H7 (cell line): ENCODE data around the gene NXNL1. TPM values are rescaled to one million over a fixed set of nuclear protein-coding genes. Genes with fewer than 3 reads are reported as not detected.

Experiments used
- DNase-seq: peaks from one replicate; pipeline ENCODE4 v3.0.0; 2012
- H3K27me3 ChIP-seq: 2 replicates; pipeline ENCODE4 v1.6.0; 2011; ENCODE audit warnings: mild to moderate bottlenecking, low read length; ENCODE audit not compliant: control insufficient read depth, insufficient read depth
- H3K36me3 ChIP-seq: replicated peaks from 2 replicates; pipeline ENCODE4 v1.5.1; 2011; ENCODE audit warnings: low read length; ENCODE audit not compliant: control insufficient read depth, insufficient read depth
- H3K4me3 ChIP-seq: 2 replicates; pipeline ENCODE4 v1.5.1; 2011; ENCODE audit warnings: low read depth, mild to moderate bottlenecking, control low read depth, low read length, moderate library complexity; ENCODE audit not compliant: insufficient read depth
- total RNA-seq: library from RNA; depleted of rRNA; stranded (reverse); fragments of >200 nt; shearing (Covaris generic); gene quantifications from 2 replicates; pipeline ENCODE4 v1.2.3, GENCODE V29; 2014

Gene NXNL1
- total RNA-seq, 1 experiment from 2014 or later = not detected

DNA sequence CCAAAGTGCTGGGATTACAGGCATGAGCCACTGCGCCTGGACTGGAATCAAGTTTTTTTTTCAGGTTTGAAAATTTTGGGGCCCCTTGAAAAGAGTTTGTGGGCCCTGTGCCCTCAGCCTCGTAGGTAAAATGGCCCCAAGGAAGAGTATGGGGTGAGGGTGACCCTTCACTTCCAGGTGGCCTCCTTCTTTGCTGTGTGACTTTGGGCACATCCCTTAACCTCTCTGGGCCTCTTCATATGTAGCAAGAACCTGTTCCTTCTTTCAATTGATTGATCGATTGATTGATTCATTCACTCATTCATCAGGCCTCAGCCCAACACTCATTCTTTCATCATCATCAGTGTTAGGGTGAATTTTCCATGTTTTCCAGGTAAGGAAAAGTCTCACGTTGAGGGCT is 8.9 kb downstream of the NXNL1 start:
- no peak for DNase-seq
- no peak overlapping the region for H3K4me3 ChIP-seq
- H3K27me3 ChIP-seq = peaks cover 45% of the 10 kb centered on the region
- no peaks in the 10 kb centered on the region for H3K36me3 ChIP-seq

DNA sequence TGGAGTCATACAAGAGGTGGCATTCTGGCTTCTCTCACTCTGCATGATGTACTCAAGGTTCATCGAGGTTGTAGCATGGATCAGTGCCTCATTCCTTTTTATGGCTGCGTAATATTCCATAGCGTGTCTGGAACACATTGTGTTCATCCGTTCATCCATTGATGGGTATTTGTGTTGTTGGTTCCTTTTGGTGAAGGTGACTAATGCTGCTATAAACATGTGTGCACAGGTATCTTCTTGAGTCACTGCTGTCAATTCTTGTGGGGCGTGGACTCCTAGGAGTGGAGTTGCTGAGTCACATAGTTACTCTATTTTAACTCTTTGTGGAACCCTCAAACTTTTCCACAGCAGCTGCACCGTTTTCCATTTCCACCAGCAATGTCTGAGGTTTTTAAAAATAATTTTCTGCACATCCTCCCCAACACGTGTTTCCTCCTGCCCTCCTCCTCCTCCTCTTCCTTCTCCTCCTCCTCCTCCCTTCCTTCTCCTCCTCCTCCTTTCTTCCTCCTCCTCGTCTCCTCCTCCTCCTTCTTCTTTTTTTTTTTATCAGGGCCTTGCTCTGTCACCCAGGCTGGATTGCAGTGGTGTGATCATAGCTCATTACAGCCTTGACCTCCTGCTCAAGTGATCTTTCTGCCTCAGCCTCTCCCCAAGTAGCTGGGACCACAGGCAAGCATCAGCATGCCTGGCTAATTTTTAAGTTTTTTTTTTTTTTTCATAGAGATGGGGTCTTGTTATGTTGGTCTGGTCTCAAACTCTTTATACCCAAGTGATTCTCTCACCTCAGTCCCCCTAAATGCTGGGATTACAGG is 10.3 kb downstream of the NXNL1 start:
- DNase-seq = no peak
- Histone ChIP-seq H3K4me3 (no peak overlapping the region), H3K27me3 (peaks cover 35% of the 10 kb centered on the region), H3K36me3 (no peaks in the 10 kb centered on the region)

DNA sequence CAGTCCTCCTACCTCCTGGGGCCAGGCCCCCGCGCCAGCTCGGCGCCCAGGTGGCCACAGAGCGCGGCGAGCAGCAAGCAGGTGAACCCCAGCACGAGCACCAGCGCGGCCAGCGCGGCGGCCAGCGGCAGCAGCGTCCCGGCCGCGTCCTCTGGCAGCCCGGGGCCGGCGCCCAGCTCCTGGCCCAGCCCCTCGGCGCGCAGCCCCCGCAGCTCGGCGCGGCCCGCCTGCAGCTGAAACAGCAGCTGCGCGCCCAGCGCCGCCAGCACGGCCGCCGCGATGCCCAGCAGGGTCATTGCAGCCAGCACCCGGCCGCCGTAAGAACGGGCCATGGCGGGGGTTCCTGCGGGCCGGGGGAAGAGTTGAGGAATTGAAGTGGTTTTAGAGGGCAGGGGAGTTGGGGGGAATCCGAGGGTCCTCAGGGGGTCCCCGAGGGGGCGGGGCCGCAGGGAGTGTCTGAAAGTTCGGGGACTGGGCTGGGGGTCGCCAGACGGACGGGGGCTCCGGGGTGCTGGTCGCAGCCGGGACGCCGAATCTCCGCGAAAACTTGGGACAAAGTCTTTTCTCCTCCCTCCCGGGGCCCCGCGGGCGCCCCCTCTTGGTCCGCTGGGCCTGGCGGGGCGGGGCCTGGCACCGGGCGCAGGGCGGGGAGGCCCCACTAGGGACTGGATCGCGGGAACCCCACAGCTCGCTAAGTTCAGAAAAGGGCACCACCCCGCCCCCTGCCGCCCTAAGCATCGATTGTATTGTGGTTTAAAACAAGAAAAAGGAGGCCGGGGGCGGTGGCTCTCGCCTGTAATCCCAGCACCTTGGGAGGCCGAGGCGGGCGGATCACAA is 12.4 kb downstream of the NXNL1 start, which contains the start of gene TMEM221:
Gene TMEM221, minus strand, starts transcription at position 538 of the 837 bp plus-strand sequence. Its CDS starts 206 bp downstream, at position 332.
- H3K36me3 ChIP-seq = no peaks in the 10 kb centered on the region
- DNase-seq = peak; percentile 95

GRCh38 chr19:17447704-17448130 is 13.0 kb downstream of the NXNL1 start:
- DNase-seq = no peak
- H3K4me3 ChIP-seq = peak overlapping the region; percentile 47
- H3K27me3 ChIP-seq = peaks cover 22% of the 10 kb centered on the region
- H3K36me3 ChIP-seq = no peaks in the 10 kb centered on the region

More for the DNA sequence above, 12.4 kb downstream of the NXNL1 start, which contains the start of gene TMEM221:
- H3K4me3 ChIP-seq = peak within 1 kb of the TSS; percentile 47
- H3K27me3 ChIP-seq = peaks cover 22% of the 10 kb centered on the region

GRCh38 chr19:17445526-17446165 is 15.1 kb downstream of the NXNL1 start:
- Histone ChIP-seq H3K36me3 (no peaks in the 10 kb centered on the region), H3K27me3 (peaks cover 22% of the 10 kb centered on the region), H3K4me3 (no peak overlapping the region)
- no peak for DNase-seq

- H3K4me3 ChIP-seq = no peak overlapping the region
- no peaks in the 10 kb centered on the region for H3K36me3 ChIP-seq
- peak; percentile 81 for DNase-seq
- H3K27me3 ChIP-seq = peaks cover 5% of the 10 kb centered on the region; the same call in 1 of the 2 replicates
Observed at GRCh38 chr19:17441241-17442021, 19.3 kb downstream of the NXNL1 start.

DNA sequence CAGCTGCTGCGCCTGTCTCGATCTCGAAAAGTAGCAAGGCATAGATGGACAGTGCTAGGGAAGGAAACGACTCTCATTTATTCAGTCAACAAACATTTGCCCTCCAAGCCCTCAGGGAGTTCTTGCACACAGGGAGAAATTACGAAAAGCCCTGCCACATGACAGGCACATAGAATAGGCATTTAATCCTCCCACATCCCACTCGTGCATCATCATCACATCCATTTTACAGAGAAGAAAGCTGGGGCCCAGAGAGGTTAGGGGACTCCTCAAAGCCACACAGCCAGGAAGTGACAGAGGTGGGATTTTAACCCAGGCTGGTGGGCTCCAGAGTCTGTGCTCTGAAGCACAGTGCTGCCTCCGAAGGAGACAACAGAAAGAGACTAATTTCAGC is 23.9 kb downstream of the NXNL1 start:
- Histone ChIP-seq H3K27me3 (no peaks in the 10 kb centered on the region; the same call in 1 of the 2 replicates), H3K36me3 (no peaks in the 10 kb centered on the region), H3K4me3 (no peak overlapping the region)
- no peak for DNase-seq

GRCh38 chr19:17436094-17436873 is 24.4 kb downstream of the NXNL1 start:
- no peak for DNase-seq
- no peaks in the 10 kb centered on the region for H3K27me3 ChIP-seq
- no peaks in the 10 kb centered on the region for H3K36me3 ChIP-seq
- H3K4me3 ChIP-seq = no peak overlapping the region

- Histone ChIP-seq H3K27me3 (no peaks in the 10 kb centered on the region), H3K36me3 (no peaks in the 10 kb centered on the region), H3K4me3 (no peak overlapping the region)
- DNase-seq = no peak
Observed at GRCh38 chr19:17435218-17435617, 25.5 kb downstream of the NXNL1 start.

- Histone ChIP-seq H3K27me3 (no peaks in the 10 kb centered on the region), H3K4me3 (no peak overlapping the region), H3K36me3 (no peaks in the 10 kb centered on the region)
- DNase-seq = no peak
Observed at GRCh38 chr19:17431417-17431816, 29.3 kb downstream of the NXNL1 start.

DNA sequence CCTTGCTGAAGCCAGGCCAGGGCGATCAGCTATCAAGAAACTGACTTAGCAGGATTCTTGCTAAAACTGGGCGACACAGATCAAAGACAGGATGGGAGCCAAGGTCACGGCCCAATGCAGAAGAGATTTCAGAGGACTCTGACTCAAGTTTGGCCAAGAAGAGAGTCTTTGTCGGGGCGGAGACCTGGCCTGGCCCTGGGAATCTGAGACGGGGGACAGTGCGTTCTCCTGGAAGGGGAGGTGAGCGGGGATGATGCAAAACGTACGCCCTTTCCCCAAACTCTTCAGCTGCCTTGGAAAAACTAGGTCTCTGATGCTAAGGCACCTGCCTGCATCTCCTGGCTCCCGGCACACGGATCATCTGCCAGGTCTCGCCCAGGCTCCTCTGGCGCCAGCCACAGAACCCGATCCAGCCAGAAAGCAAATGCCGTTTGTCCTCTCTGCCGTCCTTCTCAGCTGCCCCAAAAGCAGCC is 31.0 kb downstream of the NXNL1 start:
- Histone ChIP-seq H3K36me3 (no peaks in the 10 kb centered on the region), H3K27me3 (no peaks in the 10 kb centered on the region), H3K4me3 (no peak overlapping the region)
- peak; percentile 15 for DNase-seq

- H3K36me3 ChIP-seq = no peaks in the 10 kb centered on the region
- H3K4me3 ChIP-seq = peak overlapping the region; percentile 36
- H3K27me3 ChIP-seq = no peaks in the 10 kb centered on the region; the same call in 1 of the 2 replicates
- peak; percentile 98 for DNase-seq
Observed at GRCh38 chr19:17424743-17425365, 35.9 kb downstream of the NXNL1 start.
